CD4-positive, alpha-beta T cell treated with Interleukin-17A for 4 hours (primary cell): ENCODE results near the gene HPSE.
A peak's percentile ranks its signal among the peaks of the same experiment; 100 is the strongest.

ENCODE experiments used
- DNase-seq: peaks from one replicate; pipeline ENCODE4 v3.0.0-alpha.2; 2020; ENCODE audit warnings: mixed read lengths

The HPSE gene

GRCh38 chr4:83334425-83335241, at the start of gene HPSE:
TSS of gene HPSE (minus strand) at chr4:83334848. CDS start at chr4:83334782, 66 bp downstream.
- peak; percentile 82 for DNase-seq

DNA sequence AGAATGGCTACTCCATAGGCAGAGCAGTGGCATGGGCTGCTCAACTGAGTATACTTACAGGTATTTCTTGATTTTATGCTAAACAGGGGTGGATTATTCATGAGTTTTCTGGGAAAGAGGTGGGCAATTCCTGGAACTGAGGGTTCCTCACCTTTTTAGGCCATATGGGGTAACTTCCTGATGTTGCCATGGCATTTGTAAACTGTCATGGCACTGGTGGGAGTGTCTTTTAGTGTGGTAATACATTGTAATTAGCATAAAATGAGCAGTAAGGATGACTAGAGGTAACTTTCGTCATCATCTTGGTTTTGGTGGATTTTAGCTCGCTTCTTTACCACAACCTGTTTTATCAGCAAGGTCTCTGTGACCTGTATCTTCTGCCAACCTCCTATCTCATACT, 48.2 kb upstream of the HPSE start:
- no peak for DNase-seq

GRCh38 chr4:83381173-83381572, 46.5 kb upstream of the HPSE start:
- DNase-seq: no peak

DNA sequence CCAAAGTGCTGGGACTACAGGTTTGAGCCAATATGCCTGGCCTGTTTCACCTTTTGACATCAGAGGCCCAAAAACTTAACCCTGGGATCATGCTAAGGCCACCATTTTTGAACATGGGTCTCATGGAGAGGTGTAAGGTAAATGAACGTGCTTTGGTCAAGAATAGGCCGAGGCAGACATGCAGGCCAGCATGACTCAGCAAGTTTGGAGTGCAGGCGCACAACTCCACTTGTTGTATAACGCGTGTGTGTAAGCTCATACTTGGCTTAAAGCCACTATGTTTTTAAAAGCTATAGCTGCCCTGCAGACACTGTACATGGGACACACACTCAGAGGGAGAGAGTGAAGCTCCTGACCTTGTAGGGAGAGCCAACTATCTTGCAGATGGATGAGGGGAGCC, 43.8 kb upstream of the HPSE start:
- DNase-seq: no peak

- DNase-seq: no peak
These were observed 38.3 kb upstream of the HPSE start for GRCh38 chr4:83372931-83373330.

DNA sequence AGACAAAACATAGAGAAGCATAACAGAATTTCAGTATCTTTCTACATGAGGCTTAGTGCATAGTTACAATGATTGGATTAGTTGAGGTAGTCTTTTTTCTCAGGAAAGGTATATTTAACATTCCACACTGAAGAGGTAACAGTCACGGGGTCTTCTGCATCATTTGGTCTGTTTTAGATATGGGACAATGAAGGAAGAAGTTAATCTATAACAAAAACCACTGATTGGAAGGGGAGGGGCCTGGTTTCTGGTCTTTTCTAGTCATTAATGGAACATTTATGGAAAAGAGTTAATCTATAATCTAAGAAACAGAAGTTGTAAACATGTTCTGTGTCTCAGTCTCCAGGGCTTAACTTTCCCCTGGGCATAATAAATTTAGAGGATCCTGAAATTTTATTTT, 37.3 kb upstream of the HPSE start:
- DNase-seq: no peak

DNA sequence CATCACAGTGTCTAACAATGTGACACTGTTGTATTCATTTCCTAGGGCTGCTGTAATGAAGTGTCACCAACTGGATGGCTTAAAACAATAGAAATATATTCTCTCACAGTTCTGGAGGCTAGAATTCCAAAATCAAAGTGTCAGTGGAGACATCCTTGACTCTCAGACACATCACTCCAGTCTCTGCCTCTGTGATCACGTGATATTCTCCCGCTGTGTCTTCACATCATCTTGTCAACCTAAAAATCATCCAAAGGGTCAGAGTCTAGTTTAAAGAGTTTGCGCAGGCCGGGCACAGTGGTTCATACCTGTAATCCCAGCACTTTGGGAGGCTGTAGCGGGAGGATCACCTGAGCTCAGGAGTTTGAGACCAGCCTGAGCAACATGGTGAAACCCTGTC, 36.6 kb upstream of the HPSE start:
- DNase-seq: no peak

- no peak for DNase-seq
These were observed 35.9 kb upstream of the HPSE start for GRCh38 chr4:83370640-83370906.

GRCh38 chr4:83369831-83370639, 35.4 kb upstream of the HPSE start:
- no peak for DNase-seq

DNA sequence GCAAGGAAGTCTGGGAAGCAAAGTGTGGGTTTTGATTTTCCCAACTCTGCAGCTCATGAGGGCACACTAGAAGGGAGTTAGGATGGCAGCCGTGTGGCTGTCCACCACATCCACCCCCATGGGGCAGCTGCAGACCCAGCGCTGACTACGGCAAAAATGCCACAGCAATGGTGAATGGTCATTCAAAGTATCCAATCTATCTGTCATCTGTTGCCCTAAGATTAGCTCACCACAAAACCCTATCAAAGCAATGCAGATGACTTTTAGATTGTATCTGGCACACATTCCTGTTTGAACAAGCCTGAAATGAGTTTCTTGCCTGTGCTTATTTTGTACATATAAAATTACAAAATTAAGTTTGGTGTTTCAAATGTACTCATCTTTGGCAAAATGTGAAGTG, 29.7 kb upstream of the HPSE start:
- no peak for DNase-seq

DNA sequence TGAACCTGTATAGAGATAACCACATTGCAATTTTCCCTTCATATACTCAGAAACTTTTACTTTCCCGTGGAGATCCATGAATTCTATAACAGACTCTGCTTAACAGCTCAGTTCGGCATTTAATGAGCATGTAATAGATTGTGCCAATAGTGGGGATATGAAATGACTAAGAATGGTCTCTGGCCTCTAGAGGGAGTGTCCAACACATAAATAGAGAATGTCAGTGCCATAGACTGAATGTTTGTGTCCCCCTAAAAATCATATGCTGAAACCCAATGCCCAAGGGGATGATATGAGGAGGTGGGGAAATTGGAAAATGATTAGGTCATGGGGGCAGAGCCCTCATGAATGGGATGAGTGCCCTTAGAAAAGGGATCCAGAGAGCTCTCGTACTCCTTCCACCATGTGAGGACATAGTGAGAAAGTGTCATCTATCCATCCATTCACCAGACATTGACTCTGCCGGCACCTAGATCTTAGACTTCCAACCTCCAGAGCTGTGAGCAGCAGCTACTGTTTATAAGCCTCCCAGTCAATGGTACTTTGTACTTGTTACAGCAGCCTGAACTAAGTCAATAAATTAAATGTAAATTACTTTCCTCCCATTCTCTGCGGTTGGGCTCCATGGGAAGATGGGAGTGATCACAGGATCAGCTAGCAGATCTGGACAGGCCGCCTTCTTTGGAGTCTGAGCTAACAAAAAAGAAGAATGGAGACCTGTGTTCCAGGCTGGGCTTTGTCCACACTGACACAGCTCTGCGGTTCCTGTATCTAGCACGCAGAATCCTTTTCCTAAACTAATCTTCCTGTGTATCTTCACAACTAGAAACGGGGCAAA, 28.1 kb upstream of the HPSE start:
- no peak for DNase-seq

DNA sequence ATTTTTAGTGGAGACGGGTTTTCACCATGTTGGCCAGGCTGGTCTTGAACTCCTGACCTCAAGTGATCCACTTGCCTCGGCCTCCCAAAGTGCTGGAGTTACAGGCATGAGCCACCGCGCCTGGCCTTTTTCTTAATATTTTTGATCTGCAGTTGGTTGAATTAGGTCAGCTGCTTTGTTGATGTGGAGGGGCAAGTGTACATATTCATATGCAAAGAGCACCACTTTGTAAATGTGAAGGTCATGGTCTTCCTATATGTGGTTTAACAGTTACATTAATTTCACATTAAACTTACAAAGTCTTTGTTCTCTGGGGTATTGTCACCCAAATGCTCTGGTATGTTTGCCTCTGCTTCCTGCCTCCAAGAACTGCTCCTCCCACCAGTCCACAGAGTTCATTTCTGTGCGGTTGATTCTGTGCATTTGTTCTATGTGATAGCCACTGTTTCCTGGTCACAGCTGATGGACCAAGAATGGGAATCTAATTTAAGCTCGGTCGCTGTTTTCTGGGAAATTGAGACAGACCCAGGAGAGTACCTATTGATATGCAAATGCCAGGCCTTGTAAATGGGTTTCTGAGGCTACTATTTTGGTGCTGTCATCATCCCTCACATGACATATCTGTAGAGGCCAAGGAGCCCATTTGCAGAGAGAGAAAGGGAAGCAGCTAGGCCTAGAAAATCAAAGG, 26.9 kb upstream of the HPSE start:
- no peak for DNase-seq

DNA sequence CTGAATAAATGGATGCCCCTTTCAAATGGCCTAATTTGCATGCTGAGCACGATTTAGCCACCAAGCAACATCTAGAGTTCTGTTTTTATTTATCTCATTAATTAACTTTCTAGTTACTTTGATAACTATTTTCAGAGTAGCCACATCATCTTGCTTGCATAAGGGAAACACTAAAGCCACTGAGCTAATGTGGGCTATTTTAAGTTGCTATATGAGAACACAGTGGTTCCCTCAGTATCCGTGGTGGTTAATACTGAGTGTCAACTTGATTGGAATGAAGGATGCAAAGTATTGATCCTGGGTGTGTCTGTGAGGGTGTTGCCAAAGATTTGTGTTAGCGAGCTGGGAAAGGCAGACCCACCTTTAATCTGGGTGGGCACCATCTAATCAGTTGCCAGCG, 25.4 kb upstream of the HPSE start:
- no peak for DNase-seq

- DNase-seq: no peak
These were observed 23.8 kb upstream of the HPSE start for GRCh38 chr4:83358410-83358809.

GRCh38 chr4:83356899-83357661, 22.4 kb upstream of the HPSE start:
- no peak for DNase-seq

GRCh38 chr4:83353516-83353915, 18.9 kb upstream of the HPSE start:
- DNase-seq: no peak

DNA sequence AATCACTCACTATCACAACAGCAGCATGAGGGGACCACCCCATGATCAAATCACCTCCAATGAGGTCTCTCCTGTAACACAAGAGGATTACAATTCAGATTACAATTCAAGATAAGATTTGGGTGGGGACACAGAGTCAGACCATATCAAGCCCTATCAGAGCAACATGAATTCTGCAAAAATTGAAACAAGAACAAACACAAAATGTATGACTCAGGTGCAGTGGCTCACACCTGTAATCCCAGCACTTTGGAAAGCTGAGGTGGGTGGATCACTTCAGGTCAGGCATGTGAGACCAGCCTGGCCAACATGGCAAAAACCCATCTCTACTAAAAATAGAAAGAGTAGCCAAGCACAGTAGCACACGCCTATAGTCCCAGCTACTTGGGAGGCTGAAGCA, 13.4 kb upstream of the HPSE start:
- no peak for DNase-seq

DNA sequence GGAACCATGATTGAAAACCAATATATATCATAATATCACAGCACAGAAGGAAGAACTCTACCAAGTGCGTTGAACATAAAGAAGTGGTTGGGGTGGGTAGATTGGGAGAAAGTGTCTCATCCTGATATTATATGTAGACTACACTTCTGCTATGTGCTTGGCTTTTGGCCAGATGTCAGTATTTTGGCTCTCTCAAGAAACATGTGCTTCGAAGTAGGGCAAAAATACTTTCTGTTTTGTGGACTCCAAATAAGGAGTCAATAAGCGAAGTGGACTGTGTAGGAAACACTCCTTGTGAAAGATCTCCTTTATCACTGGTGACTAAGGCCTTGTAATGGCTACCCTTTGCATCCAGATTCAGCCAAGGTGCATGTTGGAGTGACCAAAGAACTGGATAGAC, 7.8 kb upstream of the HPSE start:
- DNase-seq: no peak

DNA sequence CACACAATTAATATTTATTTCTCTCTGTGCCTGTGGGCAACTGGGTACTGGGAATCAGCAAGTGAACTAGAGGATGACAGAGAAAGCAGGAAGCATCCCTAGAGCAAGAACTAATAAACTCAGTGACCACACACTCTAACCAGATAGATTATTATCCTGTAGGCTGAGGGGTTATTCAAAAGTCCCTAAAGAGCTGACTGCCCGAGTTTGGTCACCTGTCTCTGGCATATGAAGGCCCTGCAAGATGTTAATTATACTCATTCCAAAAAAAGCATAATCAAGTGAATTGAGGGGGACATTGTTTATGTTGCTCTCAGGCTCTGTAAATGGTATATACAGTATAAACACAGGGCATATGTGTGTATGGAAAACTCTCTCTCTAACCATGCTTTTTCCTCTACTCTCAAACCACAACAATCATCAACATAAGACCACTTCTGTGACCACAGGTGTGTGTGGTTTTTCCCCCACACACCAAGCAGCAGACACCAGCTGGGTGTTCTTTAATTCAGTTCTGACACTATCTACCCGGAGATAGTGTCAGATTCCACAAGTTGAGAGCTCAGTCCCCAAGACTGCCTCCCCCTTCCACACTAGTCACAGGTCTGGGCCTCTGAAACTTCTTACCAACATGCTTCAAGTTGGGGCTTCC, 6.2 kb upstream of the HPSE start:
- DNase-seq: peak; percentile 5

DNA sequence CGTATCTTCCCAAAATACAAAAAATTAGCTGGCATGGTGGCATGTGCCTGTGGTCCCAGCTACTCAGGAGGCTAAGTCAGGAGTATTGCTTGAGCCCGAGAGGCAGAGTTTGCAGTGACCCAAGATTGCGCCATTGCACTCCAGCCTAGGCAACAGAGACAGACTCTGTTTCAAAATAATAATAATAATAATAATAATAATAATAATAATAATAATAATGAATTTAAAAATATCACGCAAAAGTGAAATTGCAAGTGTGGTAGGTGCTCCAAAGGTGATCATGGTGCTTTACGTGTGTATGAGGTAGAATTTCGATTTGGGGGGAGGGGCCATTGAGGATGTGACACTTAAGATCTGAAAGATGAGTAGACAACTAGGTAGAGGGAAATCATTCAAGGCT, 4.9 kb upstream of the HPSE start:
- no peak for DNase-seq

- DNase-seq: no peak
These were observed 1.1 kb upstream of the HPSE start for GRCh38 chr4:83335701-83336100.

DNA sequence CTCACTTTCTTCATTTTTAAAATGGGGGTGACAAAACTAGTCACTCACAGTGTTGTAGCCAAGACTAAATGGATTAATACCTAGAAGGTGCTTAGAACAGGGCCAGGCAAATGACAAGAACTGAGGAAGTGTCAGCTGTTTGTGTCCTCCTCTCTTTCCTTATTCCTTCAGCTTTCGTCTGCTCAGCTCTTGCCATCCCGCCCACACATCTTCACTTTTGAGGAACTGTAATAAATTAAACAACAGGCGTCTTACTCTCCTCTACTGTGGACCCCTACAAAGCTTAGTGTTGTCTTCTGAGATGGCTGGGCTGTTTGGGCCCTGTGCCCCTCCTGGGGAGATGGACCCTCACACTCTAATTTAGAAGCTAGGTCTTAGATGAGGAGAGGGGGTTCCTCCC, 2.7 kb downstream of the HPSE start:
- no peak for DNase-seq
